Measurements from ENCODE around the gene CCDC73.

Gene CCDC73

DNA sequence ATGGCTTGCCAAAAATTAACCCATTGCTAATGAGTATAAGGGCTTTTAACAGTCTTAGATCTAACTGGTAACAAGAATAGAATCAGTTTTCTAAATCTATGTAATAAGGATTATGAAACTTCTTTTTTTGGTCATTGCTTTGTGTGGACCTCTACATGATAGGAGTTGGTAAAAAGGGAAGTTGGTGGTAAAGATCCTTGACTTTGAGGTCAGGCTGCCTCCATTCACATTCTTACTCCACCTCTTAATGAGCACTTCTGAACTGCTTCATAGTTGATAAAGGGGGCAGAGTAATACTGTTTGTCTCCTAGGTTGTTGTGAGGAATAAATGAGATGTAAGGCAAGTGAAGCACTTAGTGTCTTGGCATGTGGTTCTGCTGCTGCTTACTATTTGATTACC is 200.2 kb downstream of the CCDC73 start:
- no peak overlapping the region for H3K4me3 Mint-ChIP-seq
- no peaks in the 10 kb centered on the region for H3K9me3 Mint-ChIP-seq
- TF ChIP-seq CTCF (IDR thresholded peaks at IDR 0.05) = no peak
- DNase-seq = no peak
- no peak overlapping the region for H3K27ac Mint-ChIP-seq
- H3K4me1 Mint-ChIP-seq = peaks cover 36% of the 10 kb centered on the region
- no peaks in the 10 kb centered on the region for H3K27me3 Mint-ChIP-seq (ENCODE audit: low read depth, poor library complexity)
- H3K36me3 Mint-ChIP-seq (ENCODE audit: low read depth) = peaks cover 85% of the 10 kb centered on the region

- Mint-ChIP-seq H3K27me3 (ENCODE audit: low read depth, poor library complexity) (no peaks in the 10 kb centered on the region), H3K4me1 (peaks cover 50% of the 10 kb centered on the region), H3K9me3 (no peaks in the 10 kb centered on the region), H3K4me3 (peak overlapping the region; percentile 84), H3K36me3 (ENCODE audit: low read depth) (peaks cover 63% of the 10 kb centered on the region), H3K27ac (peak overlapping the region; percentile 43)
- no peak for DNase-seq
- TF ChIP-seq CTCF (IDR thresholded peaks at IDR 0.05) = no peak
These were observed 207.8 kb downstream of the CCDC73 start for GRCh38 chr11:32586576-32587190.

DNA sequence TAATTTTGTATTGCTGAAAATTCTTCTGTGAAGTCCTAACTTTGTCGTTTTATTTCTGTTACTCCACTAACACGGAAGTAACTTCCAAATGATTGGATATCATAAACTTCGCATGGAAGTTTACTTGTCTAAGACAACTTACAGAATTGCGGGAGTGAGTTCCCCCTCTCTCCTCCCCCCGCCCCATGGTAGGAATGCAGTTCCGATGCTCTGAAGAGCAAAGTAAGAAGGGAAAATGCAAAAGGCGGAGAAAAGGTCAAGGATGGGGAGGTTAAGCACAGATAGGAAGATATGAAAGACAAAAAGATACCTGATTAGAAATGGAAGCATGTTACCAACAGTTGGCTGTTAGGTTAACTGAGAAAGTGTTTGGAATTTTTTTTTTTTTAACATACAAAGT is 209.5 kb downstream of the CCDC73 start:
- Mint-ChIP-seq H3K4me3 (peak overlapping the region; percentile 84), H3K27ac (peak overlapping the region; percentile 80), H3K36me3 (ENCODE audit: low read depth) (peaks cover 45% of the 10 kb centered on the region), H3K27me3 (ENCODE audit: low read depth, poor library complexity) (no peaks in the 10 kb centered on the region), H3K4me1 (peaks cover 44% of the 10 kb centered on the region), H3K9me3 (no peaks in the 10 kb centered on the region)
- TF ChIP-seq CTCF (IDR thresholded peaks at IDR 0.05) = no peak
- no peak for DNase-seq

DNA sequence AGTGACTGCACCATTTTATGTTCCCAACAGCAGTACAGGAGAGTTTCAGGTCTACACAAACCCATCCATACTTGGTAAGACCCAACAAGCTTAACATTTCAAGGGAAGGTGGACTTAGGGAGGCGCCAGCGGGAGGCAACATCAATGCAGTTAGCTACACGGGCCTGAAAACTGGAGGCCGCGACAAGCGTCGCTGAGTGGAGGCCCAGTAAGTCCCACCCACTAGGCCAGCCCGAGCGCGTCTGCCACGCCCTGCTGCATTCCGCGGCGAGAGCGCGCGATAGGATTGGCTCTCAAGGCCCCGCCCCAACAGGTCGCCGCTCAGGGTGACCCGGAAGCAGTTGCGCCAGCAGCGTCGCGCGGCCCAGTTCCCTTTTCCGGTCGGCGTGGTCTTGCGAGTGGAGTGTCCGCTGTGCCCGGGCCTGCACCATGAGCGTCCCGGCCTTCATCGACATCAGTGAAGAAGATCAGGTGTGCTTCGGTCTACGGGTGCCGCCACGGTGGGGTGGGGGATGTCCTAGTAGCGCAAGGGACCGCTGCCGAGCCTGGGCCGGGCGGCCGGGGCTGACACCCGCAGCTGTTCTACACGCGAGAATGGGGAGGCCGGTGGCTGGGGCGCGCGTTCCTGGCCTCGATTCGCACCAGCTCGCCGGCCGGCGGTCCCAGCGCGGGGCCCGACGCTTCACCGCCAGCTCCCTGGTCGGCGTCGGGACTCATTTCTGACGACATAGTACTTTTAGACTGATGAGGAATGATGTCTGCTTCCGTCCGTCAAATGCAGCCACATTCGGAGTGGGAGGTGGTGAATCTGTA is 210.8 kb downstream of the CCDC73 start, which contains the start of gene EIF3M:
Gene EIF3M (plus strand): TSS at position 373 of the 813 bp plus-strand sequence. CDS start 57 bp downstream, at position 430.
- peak within 1 kb of the TSS; percentile 84 for H3K4me3 Mint-ChIP-seq
- peaks cover 38% of the 10 kb centered on the region for H3K4me1 Mint-ChIP-seq
- no peaks in the 10 kb centered on the region for H3K9me3 Mint-ChIP-seq

DNA sequence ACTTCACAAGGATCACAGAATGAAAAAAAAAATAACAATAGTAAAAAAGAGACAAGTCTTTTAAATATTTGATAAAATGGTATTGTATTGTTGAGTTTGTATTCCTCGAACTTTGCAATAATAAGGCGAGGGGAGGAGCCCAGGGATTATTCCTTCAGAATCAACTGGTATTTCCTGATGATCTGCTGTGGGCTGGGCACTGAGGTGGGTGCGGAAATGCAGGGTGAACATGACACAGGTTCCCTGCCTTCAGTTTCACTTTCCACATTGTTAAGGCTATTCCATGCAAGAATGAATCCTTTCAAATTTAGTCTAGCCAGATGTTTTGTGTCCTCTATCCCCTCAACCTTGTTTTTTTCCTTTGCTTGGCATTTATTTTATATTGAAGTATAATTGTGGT is 212.9 kb downstream of the CCDC73 start:
- H3K9me3 Mint-ChIP-seq = no peaks in the 10 kb centered on the region
- no peak for DNase-seq
- no peak for TF ChIP-seq CTCF (IDR thresholded peaks at IDR 0.05)
- H3K27me3 Mint-ChIP-seq (ENCODE audit: low read depth, poor library complexity) = peaks cover 2% of the 10 kb centered on the region
- no peak overlapping the region for H3K4me3 Mint-ChIP-seq
- peaks cover 17% of the 10 kb centered on the region for H3K36me3 Mint-ChIP-seq (ENCODE audit: low read depth)
- H3K27ac Mint-ChIP-seq = no peak overlapping the region
- H3K4me1 Mint-ChIP-seq = peaks cover 26% of the 10 kb centered on the region

More for the DNA sequence above, 210.8 kb downstream of the CCDC73 start, which contains the start of gene EIF3M:
- Mint-ChIP-seq H3K27me3 (ENCODE audit: low read depth, poor library complexity) (no peaks in the 10 kb centered on the region), H3K27ac (peak within 1 kb of the TSS; percentile 99), H3K36me3 (ENCODE audit: low read depth) (peaks cover 34% of the 10 kb centered on the region)
- peak; percentile 94 for DNase-seq
- TF ChIP-seq CTCF (IDR thresholded peaks at IDR 0.05) = no peak
